GM19455 (cell line): ENCODE data around the gene C22orf23.

ENCODE experiments used
- ATAC-seq: cut with Tn5 transposase; IDR thresholded peaks from one replicate; pipeline ENCODE4 v1.9.1; 2021; ENCODE audit not compliant: unreplicated experiment

Gene C22orf23

GRCh38 chr22:37953437-37954179, at the start of gene C22orf23, which contains the start of gene POLR2F:
TSS of gene C22orf23 (minus strand) at chr22:37953601. CDS start at chr22:37953149, 452 bp downstream.
TSS of gene POLR2F (plus strand) at chr22:37953699. CDS start at chr22:37953788, 89 bp downstream.
- ATAC-seq: peak; percentile 84

GRCh38 chr22:37999640-38000272, 46.4 kb upstream of the C22orf23 start:
- no peak for ATAC-seq

GRCh38 chr22:37999236-37999635, 45.8 kb upstream of the C22orf23 start:
- ATAC-seq: no peak

GRCh38 chr22:37998543-37998942, 45.1 kb upstream of the C22orf23 start:
- ATAC-seq: no peak

- no peak for ATAC-seq
Measured at GRCh38 chr22:37996515-37997246, 43.3 kb upstream of the C22orf23 start.

GRCh38 chr22:37996079-37996478, 42.7 kb upstream of the C22orf23 start:
- ATAC-seq: no peak

GRCh38 chr22:37995460-37995859, 42.1 kb upstream of the C22orf23 start:
- no peak for ATAC-seq

- no peak for ATAC-seq
Measured at GRCh38 chr22:37994982-37995381, 41.6 kb upstream of the C22orf23 start.

- no peak for ATAC-seq
Measured at GRCh38 chr22:37994049-37994448, 40.6 kb upstream of the C22orf23 start.

- no peak for ATAC-seq
Measured at GRCh38 chr22:37991731-37992442, 38.5 kb upstream of the C22orf23 start.

GRCh38 chr22:37990862-37991261, 37.5 kb upstream of the C22orf23 start:
- ATAC-seq: no peak

- ATAC-seq: no peak
Measured at GRCh38 chr22:37990301-37990700, 36.9 kb upstream of the C22orf23 start.

GRCh38 chr22:37989146-37990045, 36.0 kb upstream of the C22orf23 start:
- no peak for ATAC-seq

GRCh38 chr22:37986371-37986770, 33.0 kb upstream of the C22orf23 start:
- ATAC-seq: no peak

GRCh38 chr22:37985751-37986281, 32.4 kb upstream of the C22orf23 start:
- ATAC-seq: no peak

GRCh38 chr22:37985050-37985585, 31.7 kb upstream of the C22orf23 start:
- no peak for ATAC-seq

GRCh38 chr22:37983860-37984791, 30.7 kb upstream of the C22orf23 start, which contains the start of gene SOX10:
TSS of gene SOX10 (minus strand) at chr22:37984555. CDS start at chr22:37983784, 771 bp downstream.
- ATAC-seq: no peak
